ENCODE results near the gene TIAM2. TPM values are rescaled to one million over a fixed set of nuclear protein-coding genes. Genes with fewer than 3 reads are reported as not detected.

TIAM2 gene
- total RNA-seq, 4 donors from 2014 or later, result 6.5 to 13.4 (median 10.7) TPM

DNA sequence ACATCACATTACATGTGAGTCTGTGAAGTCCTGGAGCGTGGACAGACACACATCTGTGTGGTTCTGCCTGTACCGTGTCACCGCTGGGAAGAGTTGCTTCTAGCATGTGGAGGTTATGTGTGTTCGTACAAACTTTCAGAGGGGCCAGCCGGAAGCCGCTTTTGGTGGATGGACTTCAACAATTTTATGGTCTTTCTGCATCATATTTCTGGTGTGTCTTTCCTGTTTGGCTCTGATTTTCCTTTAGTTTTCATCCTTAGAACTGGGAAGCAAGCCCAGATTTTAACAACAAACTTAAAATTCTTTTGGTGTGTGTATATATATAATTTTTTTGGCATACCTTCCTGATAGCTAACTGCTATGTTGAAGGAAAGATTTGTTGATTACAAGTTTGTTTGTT, 71.2 kb downstream of the TIAM2 start:
- TF ChIP-seq CTCF (IDR thresholded peaks at IDR 0.05; ENCODE audit: low read depth), result no peak

GRCh38 chr6:155066921-155067680, 72.0 kb downstream of the TIAM2 start:
- no peak for TF ChIP-seq CTCF (IDR thresholded peaks at IDR 0.05; ENCODE audit: low read depth)

GRCh38 chr6:155067956-155068615, 73.0 kb downstream of the TIAM2 start:
- TF ChIP-seq CTCF (IDR thresholded peaks at IDR 0.05; ENCODE audit: low read depth), result no peak

DNA sequence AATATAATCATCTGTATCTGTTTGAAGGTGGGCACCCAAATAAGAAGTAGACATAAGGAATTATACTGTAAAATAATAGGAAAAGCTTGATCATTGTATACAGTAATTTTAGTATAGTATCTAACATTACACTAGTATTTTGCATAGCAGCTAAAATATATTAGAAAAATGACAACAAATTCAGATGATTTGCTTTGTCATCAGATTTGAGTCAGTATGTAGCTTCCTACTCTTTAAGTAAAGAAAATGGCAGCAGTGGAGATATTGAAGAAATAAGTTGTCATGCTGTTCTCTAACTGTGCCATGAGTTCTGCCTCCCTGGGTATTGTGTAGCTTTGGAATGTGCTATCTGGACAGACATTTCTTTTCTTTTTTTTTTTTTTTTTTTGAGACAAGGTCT, 74.4 kb downstream of the TIAM2 start:
- no peak for TF ChIP-seq CTCF (IDR thresholded peaks at IDR 0.05; ENCODE audit: low read depth)

DNA sequence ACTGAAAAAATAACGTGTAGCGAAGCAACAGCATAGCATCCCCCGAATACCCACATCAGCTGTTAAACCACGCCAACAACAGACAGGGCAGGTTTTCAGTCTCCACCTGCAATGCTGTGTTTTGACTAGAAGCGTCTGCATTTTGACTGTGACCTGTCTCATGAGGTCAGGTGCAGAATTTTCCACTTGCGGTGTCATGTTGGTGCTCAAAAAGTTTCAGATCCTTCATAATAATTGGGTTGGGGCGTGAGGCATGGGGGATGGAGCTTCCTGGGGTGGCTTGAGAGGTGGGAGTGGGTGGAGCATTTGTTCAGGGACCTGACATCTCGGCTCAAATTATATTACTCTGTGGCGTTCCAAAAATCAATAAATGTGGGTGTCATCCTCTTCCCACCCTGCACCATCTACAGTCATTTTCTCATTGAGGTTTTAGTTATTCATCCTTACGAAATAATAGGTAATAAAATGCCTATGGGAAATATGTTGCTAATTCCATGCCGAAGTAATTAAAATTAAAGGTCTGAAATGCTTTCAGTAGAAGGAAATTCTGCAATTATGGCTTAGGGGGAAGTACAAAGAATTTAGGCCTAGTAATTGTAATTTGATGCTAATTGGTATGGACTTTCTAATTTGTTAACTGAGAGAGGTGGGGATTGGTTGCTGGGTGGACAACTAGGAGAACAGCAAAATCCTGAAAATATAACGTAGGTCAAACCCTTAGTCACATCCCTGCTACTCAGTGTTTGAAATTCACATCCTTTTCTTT, 81.0 kb downstream of the TIAM2 start:
- TF ChIP-seq CTCF (IDR thresholded peaks at IDR 0.05; ENCODE audit: low read depth), result no peak

GRCh38 chr6:155077331-155077730, 82.2 kb downstream of the TIAM2 start:
- no peak for TF ChIP-seq CTCF (IDR thresholded peaks at IDR 0.05; ENCODE audit: low read depth)

GRCh38 chr6:155077784-155078183, 82.7 kb downstream of the TIAM2 start:
- TF ChIP-seq CTCF (IDR thresholded peaks at IDR 0.05; ENCODE audit: low read depth), result no peak

All from subcutaneous adipose tissue (tissue), 4 donors.